Activated CD8-positive, alpha-beta memory T cell treated with anti-CD3 and anti-CD28 coated beads, Interleukin-2, amount 50 U/mL, for 1 hour (primary cell): ENCODE data around the gene FKBP2.
A peak's percentile ranks its signal among the peaks of the same experiment; 100 is the strongest.

ENCODE experiments used
- DNase-seq: peaks from one replicate; pipeline ENCODE4 v3.0.0-alpha.2; 2020; ENCODE audit errors: extremely low read depth

FKBP2 gene

GRCh38 chr11:64240435-64241240 lies at the start of gene FKBP2:
Gene FKBP2, plus strand, starts transcription at chr11:64241095. Its CDS starts 1,293 bp downstream, at chr11:64242388.
- peak; percentile 91 for DNase-seq

DNA sequence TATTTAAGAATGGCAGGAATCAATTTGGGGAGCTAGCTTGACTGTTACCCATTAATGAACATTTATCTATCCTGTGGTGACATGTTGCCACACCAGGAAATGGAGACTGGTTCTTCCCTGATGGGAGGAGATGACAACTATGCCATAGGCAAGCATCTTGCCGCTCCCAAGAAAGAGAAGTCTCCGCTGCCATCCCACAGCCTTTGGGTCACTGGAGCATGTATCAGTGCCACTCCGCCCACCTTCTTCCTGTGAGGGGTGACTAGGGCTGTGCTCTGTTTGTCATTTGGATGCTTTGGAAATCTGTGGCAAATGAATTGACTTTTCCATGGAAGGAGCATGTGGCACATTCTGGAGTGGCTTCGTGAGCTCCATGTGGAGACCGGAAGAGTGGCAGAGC lies 48.5 kb upstream of the FKBP2 start:
- DNase-seq = no peak

- DNase-seq = no peak
Measured at GRCh38 chr11:64196626-64197025, 44.3 kb upstream of the FKBP2 start.

- no peak for DNase-seq
Measured at GRCh38 chr11:64198511-64198910, 42.4 kb upstream of the FKBP2 start.

GRCh38 chr11:64201543-64201942 lies 39.4 kb upstream of the FKBP2 start:
- no peak for DNase-seq

DNA sequence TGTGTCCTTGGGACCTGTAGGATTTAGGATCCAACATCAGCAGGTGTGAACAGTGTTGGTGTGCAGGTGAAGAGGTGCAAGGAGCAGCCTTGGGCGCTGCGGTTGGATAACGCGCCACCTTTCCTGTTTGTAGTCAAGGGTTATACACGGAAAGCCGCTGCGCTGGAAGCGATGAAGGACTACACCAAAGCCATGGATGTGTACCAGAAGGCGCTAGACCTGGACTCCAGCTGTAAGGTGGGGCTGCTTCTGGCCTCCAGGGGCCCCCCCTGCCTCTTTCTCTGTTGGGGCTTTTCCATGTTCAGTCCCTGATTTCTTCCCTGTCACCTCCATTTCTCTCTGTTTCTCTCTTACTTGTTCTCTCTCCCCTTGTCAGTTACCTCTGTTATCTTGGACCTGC lies 37.9 kb upstream of the FKBP2 start:
- DNase-seq = no peak

DNA sequence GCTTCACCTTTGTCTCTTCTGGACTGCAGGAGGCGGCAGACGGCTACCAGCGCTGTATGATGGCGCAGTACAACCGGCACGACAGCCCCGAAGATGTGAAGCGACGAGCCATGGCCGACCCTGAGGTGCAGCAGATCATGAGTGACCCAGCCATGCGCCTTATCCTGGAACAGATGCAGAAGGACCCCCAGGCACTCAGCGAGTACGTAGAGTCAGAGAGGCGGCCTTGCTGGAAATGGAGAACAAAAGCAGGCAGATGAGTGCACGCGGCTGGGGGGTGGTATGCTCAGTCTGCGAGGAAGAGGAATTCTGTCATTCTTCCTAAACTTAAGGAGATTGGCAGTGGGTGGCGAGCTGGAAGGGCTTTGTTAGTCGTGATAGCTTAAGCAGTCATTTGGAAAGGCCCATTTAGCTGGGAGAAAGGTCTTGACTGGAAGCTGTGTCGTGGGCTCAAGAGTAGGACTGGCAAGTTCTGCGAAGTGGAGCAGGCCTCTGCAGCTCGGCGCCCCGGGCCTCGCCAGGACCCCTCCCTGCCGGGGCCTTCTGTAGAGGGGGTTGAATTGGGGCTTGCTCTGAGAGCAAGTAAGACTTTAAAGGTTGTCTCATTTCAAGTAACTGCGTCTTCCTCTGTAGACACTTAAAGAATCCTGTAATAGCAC lies 37.3 kb upstream of the FKBP2 start:
- no peak for DNase-seq

- DNase-seq = no peak
Measured at GRCh38 chr11:64204080-64204440, 36.8 kb upstream of the FKBP2 start.

DNA sequence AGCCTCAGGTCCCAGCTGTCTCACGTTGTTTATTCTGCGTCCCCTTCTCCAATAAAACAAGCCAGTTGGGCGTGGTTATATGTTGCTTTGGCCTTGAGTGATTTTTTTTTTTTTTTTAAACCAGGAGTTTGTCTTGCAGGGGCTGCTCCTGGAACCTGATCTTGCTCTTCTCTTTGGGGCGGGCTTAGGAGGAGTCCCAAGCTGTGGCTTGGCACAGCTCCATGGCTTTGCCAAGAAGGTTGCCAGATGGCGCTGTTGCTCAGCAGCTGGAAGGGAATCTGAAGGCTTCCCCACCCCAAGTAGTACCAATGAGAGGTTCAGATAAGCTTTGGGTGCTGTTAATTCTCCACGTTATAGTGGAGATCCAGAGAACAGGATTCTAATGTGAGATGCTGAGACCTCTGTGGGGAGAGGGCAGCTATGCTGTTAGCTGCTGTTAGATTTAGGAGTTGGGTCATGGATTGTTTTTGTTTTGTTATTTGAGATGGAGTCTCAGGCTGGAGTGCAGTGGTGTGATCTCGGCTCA lies 36.4 kb upstream of the FKBP2 start:
- peak; percentile 68 for DNase-seq

DNA sequence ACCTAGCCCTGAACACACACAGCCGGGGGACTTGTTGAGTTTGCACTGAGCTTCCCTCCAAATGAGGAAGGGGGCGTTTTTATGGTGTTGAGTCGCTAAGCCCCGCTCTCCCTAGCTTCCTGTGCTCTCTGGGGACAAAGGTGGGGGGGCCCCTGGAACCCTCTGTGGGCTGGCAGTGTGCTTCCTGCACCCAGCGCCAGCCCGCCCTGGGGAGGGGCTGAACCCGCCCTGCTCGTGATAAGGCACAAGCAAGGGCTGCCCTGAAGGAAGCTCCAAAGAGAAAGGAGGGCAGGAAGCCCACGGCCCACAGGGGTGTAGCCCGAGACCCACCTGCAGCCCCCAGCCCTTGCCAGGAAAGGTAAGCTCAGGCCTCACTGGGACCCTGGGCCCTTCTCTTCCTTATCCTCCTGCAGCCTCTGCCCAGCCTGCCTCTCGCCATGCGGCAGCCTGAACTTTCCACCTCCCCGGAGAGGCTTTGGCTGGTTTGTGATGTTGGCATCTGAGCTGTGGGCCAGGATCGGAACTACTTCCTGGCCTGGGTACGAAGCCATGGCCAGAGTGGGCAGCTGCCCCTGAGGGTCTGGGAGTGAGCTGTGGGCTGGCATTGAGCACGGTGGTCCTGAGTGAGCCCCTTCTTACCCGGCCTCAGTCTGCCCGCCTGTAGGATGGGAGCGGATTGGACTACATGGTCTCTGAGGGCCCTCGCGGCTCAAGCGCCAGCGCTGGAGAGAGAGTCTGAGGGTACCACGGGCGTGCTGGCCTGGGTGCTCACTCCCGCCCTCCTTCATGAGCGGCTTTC lies 34.2 kb upstream of the FKBP2 start, which contains the start of gene FERMT3:
Gene FERMT3 (plus strand): TSS at position 265 of the 799 bp plus-strand sequence. CDS start 644 bp downstream, outside the sequence.
- DNase-seq = no peak

- DNase-seq = no peak
Measured at GRCh38 chr11:64207256-64208085, 33.4 kb upstream of the FKBP2 start.

DNA sequence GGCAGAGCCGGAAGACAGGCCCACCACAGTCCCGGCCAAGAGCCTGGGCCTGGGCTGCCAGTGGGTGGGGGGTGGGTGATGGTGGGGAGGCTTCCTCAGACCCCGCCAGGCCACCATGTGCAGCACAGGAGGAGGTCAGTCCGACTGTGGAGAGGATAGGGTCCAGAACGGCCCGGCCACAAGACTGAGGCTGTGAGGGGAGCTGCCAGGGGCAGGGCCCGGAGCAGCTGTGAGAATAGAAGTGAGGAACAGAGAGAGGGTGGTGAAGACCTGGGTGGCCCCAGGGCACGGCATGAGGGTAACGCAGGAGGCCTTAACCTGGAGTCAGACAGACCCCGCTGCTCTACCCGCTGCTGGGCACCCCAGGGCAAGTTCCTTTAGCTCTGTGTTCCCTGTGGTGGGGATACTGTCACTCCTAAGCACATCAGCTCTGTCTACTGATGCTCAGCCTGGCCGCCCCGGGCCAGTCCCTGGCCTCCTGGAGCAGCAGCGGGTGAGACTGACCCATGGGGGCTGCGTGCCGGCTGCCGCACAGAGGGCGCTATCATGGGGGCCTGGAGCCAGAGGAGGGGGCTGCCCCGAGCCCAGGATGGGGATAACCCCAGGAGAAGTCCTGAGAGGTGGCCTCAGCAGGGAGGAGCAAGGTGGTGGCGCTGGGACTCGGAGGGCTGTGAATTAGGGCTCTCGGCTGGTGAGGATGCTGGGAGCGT lies 32.7 kb upstream of the FKBP2 start:
- DNase-seq = no peak

DNA sequence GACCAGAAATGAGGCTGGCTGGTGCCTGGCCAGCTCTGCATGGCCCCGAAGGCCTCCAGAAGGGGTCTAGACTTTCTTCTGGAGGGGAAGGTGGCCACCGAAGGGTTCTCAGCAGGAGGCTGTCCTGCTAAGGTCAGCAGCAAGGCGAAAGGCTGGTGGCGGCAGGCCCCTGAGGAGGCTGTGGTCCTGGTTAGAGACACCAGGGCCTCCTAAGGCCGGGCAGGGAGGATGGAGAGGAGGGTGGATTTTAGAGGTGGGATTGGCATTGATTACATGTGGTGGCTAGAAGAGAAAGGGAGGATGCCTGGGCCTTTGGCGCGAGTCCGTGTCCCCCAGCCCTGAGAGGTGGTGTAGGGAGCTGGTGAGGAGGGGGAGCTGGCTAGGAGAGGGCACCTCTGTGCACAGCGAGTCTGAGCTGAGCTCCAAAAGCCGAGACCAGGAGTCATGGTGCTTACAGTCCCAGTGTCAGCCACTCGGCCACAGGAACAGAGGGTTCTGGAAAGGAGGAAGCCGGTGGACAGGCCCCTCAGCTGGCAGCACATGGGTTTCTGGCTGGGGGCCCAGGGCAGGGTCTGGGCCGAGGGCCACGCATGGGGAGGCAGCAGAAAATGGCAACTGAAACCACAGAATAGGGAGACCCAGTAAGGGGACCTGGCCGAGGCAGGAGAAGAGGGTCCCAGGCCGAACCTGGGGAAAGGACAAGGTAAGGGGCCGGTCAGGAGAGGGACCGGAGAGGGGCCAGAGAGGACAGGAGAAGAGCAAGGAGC lies 31.9 kb upstream of the FKBP2 start:
- no peak for DNase-seq

DNA sequence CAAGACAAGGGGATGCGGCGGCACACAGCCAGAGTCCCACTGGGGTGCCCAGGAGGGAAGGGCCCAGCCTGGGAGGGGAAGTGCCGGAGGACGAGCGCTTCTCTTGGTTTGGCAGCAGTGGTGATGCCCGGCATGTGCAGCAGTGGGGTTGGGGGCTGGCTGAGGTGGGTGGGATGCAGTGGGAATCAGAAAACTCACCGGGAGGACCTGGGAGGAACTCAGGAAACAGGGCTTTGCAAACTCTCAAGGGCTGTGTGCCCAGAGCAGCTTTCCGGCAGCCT lies 31.4 kb upstream of the FKBP2 start:
- DNase-seq = no peak

GRCh38 chr11:64210301-64211020 lies 30.4 kb upstream of the FKBP2 start:
- no peak for DNase-seq

- no peak for DNase-seq
Measured at GRCh38 chr11:64211181-64211872, 29.6 kb upstream of the FKBP2 start.

- DNase-seq = no peak
Measured at GRCh38 chr11:64216879-64217278, 24.0 kb upstream of the FKBP2 start.

DNA sequence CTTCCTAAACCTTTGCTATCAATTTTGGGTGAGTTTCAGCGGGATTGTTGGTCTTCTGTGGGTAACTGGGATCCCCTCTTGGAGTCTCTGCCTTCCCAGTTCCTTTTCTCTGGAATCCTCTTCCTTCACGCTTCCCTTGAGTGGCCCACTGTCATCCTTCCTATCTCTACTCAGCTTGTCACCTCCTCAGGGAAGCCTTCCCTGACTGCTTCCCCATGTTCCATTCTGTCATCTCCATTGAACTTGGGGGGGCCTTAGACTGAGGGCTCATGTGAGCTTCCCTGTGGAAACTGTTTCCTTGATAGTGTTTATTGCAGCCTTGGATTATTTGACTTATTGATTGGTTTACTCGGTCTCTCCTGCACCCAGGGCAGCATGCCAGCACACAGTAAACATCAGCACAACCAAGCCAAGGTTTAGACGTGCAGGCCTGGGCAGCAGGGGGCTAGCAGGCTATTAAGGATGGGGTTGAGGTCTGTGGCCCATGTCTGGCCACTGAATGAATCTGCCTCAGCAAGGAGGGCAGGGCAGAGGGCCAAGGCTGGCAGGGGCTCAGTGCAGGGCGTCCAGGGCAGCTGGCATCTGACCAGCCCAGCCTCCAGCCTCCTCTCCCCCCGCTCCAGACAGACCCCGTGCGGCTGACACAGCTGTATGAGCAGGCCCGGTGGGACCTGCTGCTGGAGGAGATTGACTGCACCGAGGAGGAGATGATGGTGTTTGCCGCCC lies 22.1 kb upstream of the FKBP2 start:
- DNase-seq = no peak
